ENCODE measurements around the gene MINDY1. TPM values are rescaled to one million over a fixed set of nuclear protein-coding genes. Genes with fewer than 3 reads are reported as not detected.

MINDY1 gene
- total and polyA plus RNA-seq, 9 of the 15 experiments (the other 6 are each of a cell fraction or from before 2014, with no cell fraction given), result 0.49 to 11.0 (median 6.0) TPM

GRCh38 chr1:151008244-151009205, 1.8 kb upstream of the MINDY1 start, which contains the start of gene PRUNE1 (continued):
- peak; percentile 75 for TF ChIP-seq ZBTB40 (IDR thresholded peaks at IDR 0.05)
- TF ChIP-seq ZBTB40 (CRISPR knock-in tag; IDR thresholded peaks at IDR 0.05), result no peak
- no peak for TF ChIP-seq BRD4 (IDR thresholded peaks at IDR 0.05)
- no peak for TF ChIP-seq ZNF507 (tag; conservative IDR thresholded peaks at IDR 0.05)
- TF ChIP-seq ZNF77 (CRISPR knock-in tag; IDR thresholded peaks at IDR 0.05), result no peak
- no peak for TF ChIP-seq KLF6 (CRISPR knock-in tag; IDR thresholded peaks at IDR 0.05; ENCODE audit: borderline replicate concordance)
- TF ChIP-seq NFIC (IDR thresholded peaks at IDR 0.05), result peak; percentile 71
- no peak for TF ChIP-seq GTF2A2 (tag; IDR thresholded peaks at IDR 0.05)
- no peak for TF ChIP-seq GATA2 (CRISPR knock-in tag; IDR thresholded peaks at IDR 0.05)
- TF ChIP-seq VEZF1 (CRISPR knock-in tag; IDR thresholded peaks at IDR 0.05), result peak; percentile 69
- 0 out of 2 replicates have a peak, but pooled peaks have one; percentile 28 for TF ChIP-seq ESRRA (IDR thresholded peaks at IDR 0.05; ENCODE audit: borderline replicate concordance, low read depth)
- peak; percentile 55; the same call in 1 of the 2 replicates for TF ChIP-seq TRIM28 (IDR thresholded peaks at IDR 0.05)
- TF ChIP-seq CREBBP (IDR thresholded peaks at IDR 0.05; ENCODE audit: low read depth, low read length), result no peak
- TF ChIP-seq IFI16 (CRISPR knock-in tag; IDR thresholded peaks at IDR 0.05), result no peak
- no peak for TF ChIP-seq COPS2 (conservative IDR thresholded peaks at IDR 0.05)
- TF ChIP-seq KDM2B (CRISPR knock-in tag; IDR thresholded peaks at IDR 0.05), result no peak
- no peak for TF ChIP-seq NCOA4 (IDR thresholded peaks at IDR 0.05; ENCODE audit: partially characterized antibody)

Measured in K562 (cell line).